IPS-18c (cell line): ENCODE measurements around the gene MFAP2.

Source experiments
- H3K4me3 ChIP-seq: 2 replicates; pipeline ENCODE4 v1.7.0; 2013; ENCODE audit warnings: low read depth, mild to moderate bottlenecking, low read length, moderate library complexity; ENCODE audit not compliant: insufficient read depth
- H3K9me3 ChIP-seq: one replicate; pipeline ENCODE4 v1.6.1; 2013; ENCODE audit warnings: mild to moderate bottlenecking, low read length, moderate library complexity; ENCODE audit not compliant: control insufficient read depth, insufficient read depth

The MFAP2 gene, protein sequence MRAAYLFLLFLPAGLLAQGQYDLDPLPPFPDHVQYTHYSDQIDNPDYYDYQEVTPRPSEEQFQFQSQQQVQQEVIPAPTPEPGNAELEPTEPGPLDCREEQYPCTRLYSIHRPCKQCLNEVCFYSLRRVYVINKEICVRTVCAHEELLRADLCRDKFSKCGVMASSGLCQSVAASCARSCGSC

DNA sequence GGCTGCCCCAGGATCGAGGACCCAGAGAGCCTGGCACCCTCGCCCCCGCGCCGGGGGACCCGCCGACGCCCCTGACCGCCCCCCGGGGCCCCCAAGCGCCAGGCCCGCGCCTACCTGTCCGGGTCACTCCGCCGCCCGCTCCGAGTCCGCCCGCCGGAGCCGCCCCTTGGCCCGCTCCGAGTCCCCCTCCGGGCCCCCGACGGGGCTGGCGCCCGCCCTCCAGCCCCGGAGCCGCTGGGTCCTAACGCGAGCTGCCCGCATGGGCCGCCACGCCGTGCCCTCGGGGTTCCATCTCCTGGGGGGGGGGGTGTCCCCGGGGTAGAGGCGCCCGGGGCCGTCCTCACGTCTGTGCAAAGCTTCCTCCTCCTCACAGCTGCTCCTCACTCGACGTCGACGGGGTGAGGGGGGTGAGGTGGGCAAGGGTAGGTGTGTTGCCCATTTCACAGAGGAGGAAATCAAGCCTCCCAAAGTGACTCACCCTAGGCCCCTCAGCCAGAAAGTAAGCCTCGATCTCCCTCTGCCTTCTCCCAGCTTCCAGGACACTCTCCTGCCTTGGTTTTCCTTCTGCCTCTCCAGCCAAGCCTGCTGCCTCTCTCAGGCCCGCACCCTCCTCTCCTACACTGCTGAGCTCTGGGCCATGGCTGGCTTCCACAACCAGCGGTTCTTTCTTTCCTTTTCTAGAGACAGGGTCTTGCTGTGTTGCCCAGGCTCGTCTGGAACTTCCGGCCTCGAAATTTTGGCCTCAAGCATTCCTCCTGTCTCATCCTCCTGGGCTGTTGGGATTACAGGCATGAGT, at the start of gene MFAP2:
Gene MFAP2, minus strand, starts transcription at position 148 of the 796 bp plus-strand sequence. CDS start 2,347 bp downstream, outside the sequence.
- peak within 1 kb of the TSS; percentile 79 for H3K4me3 ChIP-seq
- H3K9me3 ChIP-seq = peaks cover 2% of the 10 kb centered on the region

DNA sequence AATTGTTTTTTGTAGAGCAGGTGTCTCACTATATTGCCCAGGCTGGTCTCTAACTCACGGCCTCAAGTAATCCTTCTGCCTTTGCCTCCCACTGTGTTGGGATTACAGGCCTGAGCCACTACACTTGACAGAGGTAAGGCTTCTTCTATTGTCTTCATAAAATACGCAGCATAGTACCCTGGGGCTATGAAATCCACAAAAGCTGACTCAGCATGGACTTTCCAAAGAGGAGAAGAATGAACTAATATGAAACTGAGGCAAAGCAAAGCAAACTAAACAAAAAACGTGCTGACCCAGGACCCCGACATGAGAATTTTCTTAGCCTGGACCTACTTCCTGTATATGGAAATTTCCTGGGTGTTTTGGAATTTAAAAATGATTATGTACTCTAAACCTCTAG, 49.8 kb upstream of the MFAP2 start:
- H3K4me3 ChIP-seq = no peak overlapping the region
- H3K9me3 ChIP-seq = no peaks in the 10 kb centered on the region

DNA sequence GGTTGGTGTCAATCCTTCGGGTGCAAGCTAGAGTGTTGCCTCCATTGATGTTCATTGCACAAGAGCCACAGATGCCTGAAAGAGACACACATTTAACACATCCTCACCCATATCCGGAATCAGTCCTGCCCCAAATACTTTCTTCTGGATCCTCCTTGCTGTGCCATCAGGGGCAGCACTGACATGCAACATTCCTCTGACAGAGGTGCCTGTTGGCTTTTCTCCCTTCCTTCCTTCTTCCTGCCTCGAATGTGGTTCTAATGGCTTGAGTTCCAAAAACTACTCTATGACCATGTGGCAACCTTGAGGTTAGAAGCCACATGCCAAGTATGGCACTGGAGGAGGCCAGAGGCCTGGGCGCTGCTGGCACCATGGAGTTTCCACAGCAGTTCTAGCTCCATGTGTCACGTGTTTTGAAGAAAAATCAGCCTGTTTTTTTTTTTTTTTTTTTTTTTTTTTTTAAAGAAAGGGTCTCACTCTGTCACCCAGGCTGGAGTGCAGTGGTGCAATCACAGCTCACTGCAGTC, 48.3 kb upstream of the MFAP2 start:
- Histone ChIP-seq H3K9me3 (no peaks in the 10 kb centered on the region), H3K4me3 (no peak overlapping the region)

DNA sequence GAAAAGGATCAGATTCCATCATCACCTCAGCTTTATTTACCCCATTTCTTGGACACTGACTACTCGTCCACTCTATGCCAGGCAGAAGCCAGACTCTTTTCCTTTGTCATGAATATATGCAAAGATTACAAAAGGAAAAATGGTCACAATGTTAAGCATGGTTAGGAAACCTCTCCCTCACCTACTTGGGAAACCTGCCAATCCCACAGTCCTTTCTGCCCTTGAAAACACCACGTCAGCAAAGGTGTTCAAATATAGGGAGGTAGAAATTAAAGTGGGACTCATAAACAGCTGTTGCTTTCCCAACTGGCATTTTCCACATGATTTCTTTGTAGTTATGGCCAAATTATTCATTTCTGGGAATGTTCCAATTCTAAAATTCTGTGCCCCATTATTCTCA, 47.5 kb upstream of the MFAP2 start:
- no peaks in the 10 kb centered on the region for H3K9me3 ChIP-seq
- no peak overlapping the region for H3K4me3 ChIP-seq

DNA sequence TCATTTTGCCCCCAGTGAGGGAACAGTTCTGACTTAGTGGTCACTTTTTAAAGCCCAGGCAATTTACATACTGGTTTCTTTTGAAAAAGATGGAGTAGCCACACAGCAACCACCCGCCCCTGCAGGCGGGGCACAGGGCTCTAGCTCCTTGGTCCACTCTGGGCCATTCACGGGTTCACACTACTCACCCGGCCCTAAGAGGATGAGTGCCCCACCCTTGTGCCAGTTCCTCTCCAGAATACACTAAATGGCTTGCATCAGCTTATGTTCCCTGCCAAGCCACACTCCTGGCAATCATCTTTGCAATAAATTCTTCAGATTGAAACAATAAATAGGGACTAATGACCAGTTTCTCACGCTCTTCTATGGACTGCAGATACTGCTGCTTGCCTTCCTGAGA, 47.0 kb upstream of the MFAP2 start:
- H3K4me3 ChIP-seq = no peak overlapping the region
- no peaks in the 10 kb centered on the region for H3K9me3 ChIP-seq

DNA sequence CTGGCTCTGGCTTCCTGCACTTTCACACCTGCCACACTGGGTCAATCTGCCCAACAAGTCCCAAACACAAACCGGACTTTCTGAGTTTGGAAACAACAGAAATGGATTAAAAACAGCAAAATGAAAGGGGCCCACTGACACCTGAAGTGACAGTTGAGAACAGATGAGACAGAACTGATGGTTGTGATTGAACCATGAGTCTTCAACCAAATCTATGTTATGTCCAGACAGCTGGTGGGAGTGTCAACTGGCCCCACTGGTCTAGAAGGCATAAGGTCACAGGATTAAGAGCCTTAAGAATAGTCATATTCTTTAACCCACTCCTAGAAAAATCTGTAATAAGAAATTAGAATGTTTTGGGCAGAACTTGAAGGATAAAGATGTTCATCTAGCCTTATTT, 44.3 kb upstream of the MFAP2 start:
- Histone ChIP-seq H3K9me3 (no peaks in the 10 kb centered on the region), H3K4me3 (no peak overlapping the region)

DNA sequence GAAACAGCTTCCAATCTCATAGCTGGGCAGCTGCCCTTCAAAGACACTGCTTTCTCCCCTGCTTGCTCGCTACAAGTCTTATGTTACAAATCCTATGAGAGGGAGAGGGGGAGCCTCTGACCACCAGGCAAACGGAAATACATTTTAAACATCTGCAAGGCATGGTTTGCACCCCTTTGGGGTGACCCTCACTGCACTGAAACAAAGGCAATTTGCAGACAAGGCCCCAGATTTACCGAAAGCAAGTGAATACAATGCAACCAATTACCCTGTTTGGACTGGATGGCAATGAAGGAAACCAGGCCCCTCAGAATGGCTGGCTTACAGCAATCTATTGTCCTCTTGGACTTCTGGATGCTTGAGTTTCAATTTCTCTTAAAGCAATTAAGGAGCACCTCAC, 43.2 kb upstream of the MFAP2 start:
- Histone ChIP-seq H3K9me3 (no peaks in the 10 kb centered on the region), H3K4me3 (no peak overlapping the region)

DNA sequence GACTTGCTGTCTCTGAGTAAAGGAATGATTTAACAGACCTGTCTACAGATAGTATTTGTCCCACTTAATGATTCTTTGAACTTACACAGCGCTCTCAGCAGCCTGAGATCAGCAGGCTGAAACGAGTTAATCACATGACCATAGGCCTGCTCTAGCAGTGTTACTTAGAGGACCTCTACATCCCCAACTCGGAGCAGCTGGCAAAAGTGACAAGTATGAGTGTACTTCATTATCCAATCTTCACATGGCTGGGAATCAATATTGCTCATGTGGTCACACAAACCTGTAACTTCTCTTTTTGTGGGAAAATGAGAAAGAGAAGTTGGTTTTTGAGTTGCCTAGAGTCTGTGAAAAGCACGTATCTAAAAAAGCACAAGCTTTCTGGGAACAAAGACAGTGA, 42.7 kb upstream of the MFAP2 start:
- Histone ChIP-seq H3K4me3 (no peak overlapping the region), H3K9me3 (no peaks in the 10 kb centered on the region)

DNA sequence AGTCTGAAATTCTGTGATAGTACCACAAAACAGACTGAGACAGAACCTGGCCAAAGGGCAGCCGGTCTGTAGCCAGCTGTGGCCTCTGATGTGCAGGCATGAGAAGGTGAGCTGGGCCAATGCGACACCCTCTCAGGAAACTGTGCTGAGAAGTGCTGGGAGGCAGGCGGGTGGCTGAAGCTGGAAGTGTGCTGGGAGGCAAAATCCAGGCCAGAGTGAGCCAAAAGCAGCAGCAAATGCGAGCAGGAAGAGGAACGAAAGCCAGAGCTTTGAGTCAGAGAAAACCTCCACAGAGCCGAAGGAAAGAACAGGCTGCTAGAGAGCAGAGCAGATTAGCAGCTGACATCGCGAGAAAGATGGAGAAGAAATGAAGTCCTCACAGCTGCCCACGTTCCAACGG, 41.5 kb upstream of the MFAP2 start:
- no peaks in the 10 kb centered on the region for H3K9me3 ChIP-seq
- H3K4me3 ChIP-seq = no peak overlapping the region

DNA sequence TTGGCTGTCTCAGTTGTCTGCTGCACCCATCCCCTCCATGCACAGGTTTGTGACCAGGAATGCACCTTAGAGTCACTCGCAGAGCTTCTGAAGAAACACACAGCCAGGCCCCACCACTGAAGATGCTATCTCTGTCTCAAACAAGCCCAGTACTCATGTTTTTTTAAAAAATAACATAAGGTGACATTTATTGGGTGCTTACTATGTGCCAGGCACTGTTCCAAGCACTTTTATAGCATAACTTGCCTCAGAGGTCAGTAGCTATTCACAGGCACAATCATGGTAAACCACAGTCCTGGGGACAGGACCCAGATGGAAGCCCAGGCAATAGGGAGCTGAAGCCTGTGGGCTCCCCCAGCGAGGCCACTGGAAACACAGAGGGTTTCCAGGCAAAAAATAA, 40.1 kb upstream of the MFAP2 start:
- H3K4me3 ChIP-seq = no peak overlapping the region
- H3K9me3 ChIP-seq = no peaks in the 10 kb centered on the region

DNA sequence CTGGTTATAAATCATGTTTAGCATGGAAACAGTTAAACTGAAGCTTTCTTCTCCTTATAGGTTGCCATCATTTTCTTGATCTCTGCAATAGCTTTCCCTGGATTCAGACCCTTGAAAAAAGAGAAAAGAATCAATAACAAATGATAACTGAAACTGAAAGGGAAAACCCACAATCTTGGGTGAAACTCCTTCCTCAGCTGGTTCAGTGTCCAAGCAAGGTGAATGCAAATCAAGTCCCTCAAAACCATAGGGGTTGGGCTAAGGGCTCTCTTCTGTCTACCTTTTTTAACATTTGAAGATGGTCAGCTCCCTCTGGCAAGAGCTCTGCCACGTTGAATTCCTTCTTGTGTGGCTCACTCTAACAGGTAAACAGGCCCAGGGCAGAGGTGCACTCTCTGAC, 38.4 kb upstream of the MFAP2 start:
- Histone ChIP-seq H3K9me3 (no peaks in the 10 kb centered on the region), H3K4me3 (no peak overlapping the region)

DNA sequence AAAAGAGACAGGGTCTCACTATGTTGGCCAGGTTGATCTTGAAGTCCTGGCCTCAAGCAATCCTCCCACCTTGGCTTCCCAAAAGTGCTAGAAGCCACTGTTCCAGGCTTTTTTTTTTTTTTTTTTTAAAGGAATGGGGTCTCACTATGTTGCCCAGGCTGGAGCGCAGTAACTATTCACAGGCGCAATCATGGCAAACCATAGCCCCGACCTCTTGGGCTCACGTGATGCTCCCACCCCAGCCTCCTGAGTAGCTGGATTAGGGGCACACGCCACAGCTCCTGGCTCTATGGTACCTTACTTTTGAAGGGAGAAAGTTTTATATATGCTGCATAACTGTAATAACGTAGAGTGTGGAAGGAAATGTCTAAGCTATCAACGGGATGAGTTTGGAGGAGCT, 37.0 kb upstream of the MFAP2 start:
- Histone ChIP-seq H3K9me3 (no peaks in the 10 kb centered on the region), H3K4me3 (no peak overlapping the region)

DNA sequence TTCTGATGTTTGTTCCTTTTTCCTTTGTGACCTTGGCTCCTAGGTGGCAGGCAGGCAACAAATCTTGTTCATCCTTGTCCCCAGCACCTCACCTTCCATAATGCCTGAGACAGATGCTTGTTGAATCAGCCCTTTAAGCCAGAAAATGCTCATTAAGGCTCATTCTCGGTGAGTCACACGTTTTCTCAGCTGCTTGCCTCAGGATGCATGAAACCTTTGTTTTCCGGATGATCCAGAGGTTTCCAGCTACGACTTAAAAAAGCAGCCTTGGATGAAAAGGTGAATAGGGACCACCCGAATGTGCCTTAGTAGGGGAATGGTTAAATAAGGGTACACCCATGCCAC, 35.9 kb upstream of the MFAP2 start:
- H3K9me3 ChIP-seq = no peaks in the 10 kb centered on the region
- no peak overlapping the region for H3K4me3 ChIP-seq

DNA sequence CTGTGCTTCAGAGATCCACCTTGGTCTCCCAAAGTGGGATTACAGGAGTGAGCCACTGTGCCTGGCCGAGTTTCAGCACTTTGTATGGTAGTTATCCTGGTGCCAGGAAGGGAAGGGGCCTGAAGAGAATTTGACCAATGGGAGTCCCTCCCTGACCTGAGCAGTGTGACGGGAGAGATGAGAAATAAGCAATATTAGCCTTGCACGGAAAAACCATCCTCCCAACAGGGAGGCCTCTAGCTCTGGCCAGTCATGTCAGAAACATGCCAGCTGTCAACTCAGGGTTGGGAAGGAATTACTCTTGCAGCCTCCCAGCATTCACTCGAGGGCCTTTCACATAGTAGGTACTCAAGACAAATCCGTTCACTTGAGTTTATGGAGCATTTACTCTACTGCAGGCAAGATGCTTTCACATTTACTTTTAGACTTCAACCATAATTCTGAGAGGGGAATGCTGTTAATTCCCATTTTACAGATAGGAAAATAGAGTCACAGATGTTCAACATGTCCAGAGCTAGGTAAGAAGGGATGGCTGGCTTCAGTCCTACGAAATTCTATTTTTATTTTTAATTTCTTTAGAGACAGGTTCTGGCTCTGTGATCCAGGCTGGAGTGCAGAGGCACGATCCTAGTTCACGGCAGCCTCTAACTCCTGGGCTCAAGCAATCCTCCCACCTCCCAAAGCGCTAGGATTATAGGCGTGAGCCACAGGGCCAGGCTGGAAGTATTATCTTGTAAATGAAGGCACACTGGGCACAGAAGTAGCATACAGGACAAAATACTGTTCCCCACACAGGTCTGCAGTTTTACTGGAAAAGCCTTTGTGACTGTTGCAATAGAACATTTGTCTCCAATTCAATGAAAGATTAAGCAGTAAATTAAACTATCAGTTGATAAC, 34.5 kb upstream of the MFAP2 start:
- H3K4me3 ChIP-seq = no peak overlapping the region
- no peaks in the 10 kb centered on the region for H3K9me3 ChIP-seq

DNA sequence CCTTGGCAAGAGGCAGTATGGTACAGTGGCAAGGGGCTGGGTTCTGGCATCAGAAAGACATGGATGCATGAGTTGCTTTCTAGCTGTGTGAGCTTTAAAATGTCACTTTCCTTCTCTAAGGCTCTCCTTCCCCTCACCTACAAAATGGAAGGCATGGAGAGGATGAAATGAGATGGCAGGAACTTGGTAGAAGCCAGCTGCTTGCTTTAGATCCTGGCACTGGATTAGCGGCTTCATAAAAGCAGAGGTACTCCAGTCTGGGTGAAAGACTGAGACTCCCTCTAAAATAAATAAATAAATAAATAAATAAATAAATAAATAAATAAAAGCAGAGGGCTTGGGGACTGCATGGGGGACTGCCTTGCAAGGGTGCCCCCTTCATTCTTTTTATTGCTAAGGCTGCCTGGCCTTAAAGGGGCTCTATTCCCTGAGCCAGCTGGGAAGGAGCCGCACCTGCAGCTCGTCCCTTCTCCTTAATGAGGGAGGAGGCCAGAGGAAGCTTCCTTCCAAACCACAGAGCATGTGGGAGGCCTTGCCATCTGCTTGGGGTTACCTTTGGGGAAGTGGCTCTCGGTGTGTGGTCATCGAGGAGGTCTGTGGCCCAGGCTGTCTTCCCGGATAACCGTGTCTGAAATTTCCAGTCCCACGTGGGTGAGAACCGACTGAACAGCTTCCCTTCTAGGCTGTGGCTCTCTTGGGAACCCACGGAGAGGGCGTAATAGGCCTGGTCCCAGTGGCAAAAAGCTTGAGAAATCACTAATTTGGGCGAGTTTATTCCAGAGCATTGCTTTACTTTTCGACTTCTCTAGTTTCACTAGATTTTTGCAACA, 33.3 kb upstream of the MFAP2 start:
- Histone ChIP-seq H3K9me3 (no peaks in the 10 kb centered on the region), H3K4me3 (no peak overlapping the region)

DNA sequence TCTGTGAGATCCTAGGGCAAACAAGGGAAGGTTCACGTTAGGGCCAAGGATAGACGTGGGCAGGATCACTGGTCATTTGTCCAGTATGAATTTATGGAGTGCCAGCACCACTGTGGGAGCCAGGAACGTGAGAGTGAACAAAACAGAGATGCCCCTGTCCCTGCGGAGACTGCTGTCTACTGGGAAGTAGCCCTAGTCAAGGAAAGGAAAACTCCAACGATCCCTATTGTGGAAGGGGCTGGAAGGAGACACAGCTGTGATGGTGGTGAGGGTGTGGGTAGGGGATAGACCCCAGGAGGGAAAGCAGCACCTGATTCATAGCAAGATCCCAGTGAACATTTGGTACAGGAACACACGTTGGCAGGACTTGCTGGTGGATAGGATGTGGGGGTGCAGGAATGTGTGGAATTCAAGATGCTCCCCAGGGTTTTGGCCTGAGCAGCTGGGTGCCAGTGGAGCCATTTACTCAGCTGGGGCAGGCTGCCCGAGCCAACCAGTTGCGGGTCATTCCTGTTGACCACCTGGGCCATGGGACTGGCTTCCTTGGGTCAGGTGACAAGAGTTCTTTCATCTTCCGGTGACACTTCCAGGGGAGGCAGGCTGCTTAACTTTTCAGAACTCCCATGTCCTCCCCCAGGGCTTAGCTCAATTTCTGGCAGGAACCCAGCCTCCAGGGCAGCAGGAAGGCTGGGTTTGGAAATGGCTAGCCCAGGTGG, 32.5 kb upstream of the MFAP2 start:
- no peaks in the 10 kb centered on the region for H3K9me3 ChIP-seq
- H3K4me3 ChIP-seq = no peak overlapping the region
